AG10803 (cell line): ENCODE measurements around the gene RAB29.

Source experiments
- DNase-seq: peaks from one replicate; pipeline ENCODE4 v3.0.0; 2010; ENCODE audit warnings: low read depth
- H3K4me3 ChIP-seq: 2 replicates; pipeline ENCODE4 v1.5.1; 2011; ENCODE audit warnings: mild to moderate bottlenecking, low read length, control low read depth
- CTCF ChIP-seq: conservative IDR thresholded peaks from 2 replicates; pipeline ENCODE4 v1.5.1; 2011; ENCODE audit warnings: mild to moderate bottlenecking, low read length, control low read depth, inconsistent platforms

The RAB29 gene

GRCh38 chr1:205741681-205742080, 33.6 kb downstream of the RAB29 start:
- no peak for TF ChIP-seq CTCF
- no peak overlapping the region for H3K4me3 ChIP-seq
- no peak for DNase-seq

- peak; percentile 60 for DNase-seq
- peak; percentile 24 for TF ChIP-seq CTCF
- no peak overlapping the region for H3K4me3 ChIP-seq
Observed at GRCh38 chr1:205739348-205740160, 35.7 kb downstream of the RAB29 start.

- H3K4me3 ChIP-seq, result no peak overlapping the region
- no peak for TF ChIP-seq CTCF
- no peak for DNase-seq
Observed at GRCh38 chr1:205735218-205735617, 40.1 kb downstream of the RAB29 start.

- no peak for TF ChIP-seq CTCF
- no peak overlapping the region for H3K4me3 ChIP-seq
- DNase-seq, result no peak
Observed at GRCh38 chr1:205733438-205734175, 41.7 kb downstream of the RAB29 start.

GRCh38 chr1:205729945-205730610, 45.2 kb downstream of the RAB29 start:
- no peak for TF ChIP-seq CTCF
- DNase-seq, result no peak
- H3K4me3 ChIP-seq, result no peak overlapping the region

- TF ChIP-seq CTCF, result no peak
- DNase-seq, result no peak
- H3K4me3 ChIP-seq, result no peak overlapping the region
Observed at GRCh38 chr1:205726619-205727125, 48.6 kb downstream of the RAB29 start.
